HG03135 (cell line): ENCODE data around the gene ROMO1.
"Not testable (repeated sequence)": the region's sequence is repeated elsewhere in the genome, so short reads cannot be mapped to it uniquely, and the experiment has no call there.

Experiments
- ATAC-seq: cut with Tn5 transposase; IDR thresholded peaks from one replicate; pipeline ENCODE4 v1.9.1; 2021; ENCODE audit warnings: mild to moderate bottlenecking, moderate library complexity; ENCODE audit not compliant: unreplicated experiment

ROMO1 gene

GRCh38 chr20:35680452-35681183 is 18.6 kb upstream of the ROMO1 start:
- ATAC-seq, result no peak

DNA sequence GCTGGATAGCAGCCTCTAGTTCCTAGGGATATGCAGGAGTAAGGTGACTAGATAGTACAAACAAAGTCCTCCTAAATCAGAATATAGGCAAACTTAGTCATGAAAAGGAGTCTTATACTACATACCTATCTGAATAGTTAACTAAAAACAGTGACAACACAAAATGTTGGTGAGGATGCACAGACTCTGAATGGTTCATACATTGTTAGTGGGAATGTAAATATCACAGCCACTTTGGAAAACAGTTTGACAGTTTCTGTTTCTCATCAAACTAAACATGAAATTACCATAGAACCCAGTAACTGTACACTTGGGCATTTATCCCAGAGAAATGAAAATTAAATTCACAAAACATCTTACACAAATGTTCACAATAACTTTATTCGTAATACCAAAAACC is 17.2 kb upstream of the ROMO1 start:
- ATAC-seq, result no peak

DNA sequence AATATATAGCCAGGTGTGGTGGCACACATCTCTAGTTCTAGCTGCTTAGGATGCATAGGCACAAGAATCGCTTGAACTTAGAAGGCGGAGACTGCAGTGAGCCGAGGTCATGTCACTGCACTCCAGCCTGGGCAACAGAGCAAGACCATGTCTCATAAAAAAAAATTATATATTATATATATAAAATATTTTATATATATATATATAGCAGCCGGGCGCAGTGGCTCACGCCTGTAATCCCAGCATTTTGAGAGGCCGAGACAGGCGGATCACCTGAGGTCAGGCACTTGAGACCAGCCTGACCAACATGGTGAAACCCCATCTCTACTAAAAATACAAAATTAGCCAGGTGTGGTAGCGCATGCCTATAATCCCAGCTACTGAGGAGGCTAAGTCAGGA is 13.8 kb upstream of the ROMO1 start:
- not testable (repeated sequence) for ATAC-seq

- ATAC-seq, result not testable (repeated sequence)
Observed at GRCh38 chr20:35686872-35687271, 12.3 kb upstream of the ROMO1 start.

DNA sequence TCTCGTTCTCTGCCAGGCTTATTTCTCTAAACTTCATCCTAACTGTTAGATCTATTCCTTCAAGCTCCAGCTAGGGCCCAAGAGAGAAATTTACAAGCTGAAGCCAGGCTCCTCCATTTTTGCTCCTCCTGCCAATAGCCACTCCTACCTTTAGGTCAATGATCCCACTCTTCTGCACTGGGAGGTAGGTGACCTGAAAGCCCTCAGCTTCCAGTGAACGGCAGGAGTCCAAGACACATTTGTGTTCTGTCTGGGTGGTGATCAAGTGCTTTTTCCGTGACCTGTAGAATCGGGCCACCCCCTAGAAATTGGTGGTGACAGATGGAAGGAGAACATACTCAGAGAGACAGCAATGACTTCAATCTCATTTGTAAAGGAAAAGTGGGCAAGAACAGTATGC is 8.9 kb upstream of the ROMO1 start:
- no peak for ATAC-seq

- ATAC-seq, result no peak
Observed at GRCh38 chr20:35695245-35695749, 3.9 kb upstream of the ROMO1 start.

DNA sequence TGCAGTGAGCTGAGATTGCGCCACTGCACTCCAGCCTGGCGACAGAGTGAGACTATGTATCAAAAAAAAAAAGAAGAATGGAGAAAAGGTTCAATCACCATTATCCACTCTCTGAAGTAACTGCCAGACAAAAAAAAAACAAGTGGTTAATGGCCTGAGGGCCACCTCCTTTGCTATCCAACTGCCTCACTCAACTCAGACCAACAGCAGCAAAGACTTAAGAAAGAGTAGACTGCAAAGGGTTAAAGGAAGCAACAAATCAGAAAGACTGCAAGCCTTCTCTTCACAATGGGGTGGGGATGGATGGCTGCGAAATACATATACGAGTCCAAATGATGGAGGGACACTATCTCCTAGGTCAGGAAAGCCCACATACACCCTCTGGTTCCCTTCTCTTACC is 3.2 kb upstream of the ROMO1 start:
- no peak for ATAC-seq

DNA sequence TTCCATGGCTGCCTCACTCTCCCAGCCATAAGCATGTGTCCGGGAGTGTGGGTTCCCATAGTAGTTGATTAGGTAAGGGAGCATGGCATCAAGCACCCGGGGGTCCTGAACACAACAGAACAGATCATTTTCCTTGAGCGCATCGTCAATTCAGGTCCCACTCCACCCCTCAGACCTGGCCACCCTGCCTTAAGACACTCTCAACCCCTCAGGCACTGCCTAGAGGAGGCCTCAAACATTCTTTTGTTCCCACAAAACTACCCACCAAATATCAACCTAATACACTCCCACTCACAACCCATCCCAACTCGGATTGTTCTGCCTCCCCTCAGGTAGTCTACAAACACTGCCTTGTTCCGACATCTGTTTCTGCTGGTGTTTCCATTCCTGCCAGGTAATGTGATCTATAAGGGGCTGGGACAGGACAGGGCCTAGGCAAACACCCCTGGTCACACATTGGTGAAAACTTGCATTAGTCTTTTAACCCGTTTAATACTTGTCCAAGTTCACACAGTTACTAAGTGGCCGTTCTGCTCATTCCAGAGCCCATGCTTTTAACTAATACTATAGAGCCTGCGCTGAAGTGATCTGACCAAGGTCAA is 1.4 kb upstream of the ROMO1 start:
- no peak for ATAC-seq

- peak; percentile 14 for ATAC-seq
Observed at GRCh38 chr20:35698298-35699126, 693 bp upstream of the ROMO1 start.

- no peak for ATAC-seq
Observed at GRCh38 chr20:35699957-35700624, 886 bp downstream of the ROMO1 start.

GRCh38 chr20:35700625-35701148 is 1.5 kb downstream of the ROMO1 start:
- no peak for ATAC-seq

DNA sequence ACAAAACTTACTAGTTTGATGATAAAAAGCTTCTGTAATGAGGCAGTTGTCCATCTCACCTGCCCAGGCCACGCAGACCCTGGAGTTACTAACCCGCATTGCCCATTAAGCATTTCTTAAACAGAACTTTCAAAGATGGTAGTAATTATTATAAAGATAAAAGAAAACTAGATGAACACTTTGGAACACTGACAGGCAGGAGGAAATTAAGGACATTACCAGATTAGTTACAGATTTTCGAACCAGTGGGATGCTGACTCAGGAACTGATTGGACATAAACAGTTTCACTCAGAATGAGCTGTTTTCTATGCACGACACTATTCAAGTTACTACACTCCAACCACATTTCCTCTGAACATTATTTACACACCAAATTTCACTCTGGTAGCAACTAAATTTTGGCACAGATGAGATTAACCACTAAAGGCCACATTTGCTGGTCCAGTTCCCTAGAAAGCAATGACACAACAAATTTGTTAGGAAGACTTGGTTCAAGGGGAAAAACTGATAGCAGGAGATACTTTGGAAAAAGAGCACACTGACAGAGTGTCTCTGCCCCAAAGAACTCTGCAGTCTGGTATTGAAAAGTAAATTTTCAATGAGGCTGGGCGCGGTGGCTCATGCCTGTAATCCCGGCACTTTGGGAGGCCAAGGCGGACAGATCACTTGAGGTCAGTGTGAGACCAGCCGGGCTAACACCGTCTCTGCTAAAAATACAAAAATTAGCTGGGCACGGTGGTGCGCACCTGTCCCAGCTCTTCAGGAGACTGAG is 3.0 kb downstream of the ROMO1 start:
- no peak for ATAC-seq

- ATAC-seq, result no peak
Observed at GRCh38 chr20:35702824-35703695, 3.9 kb downstream of the ROMO1 start.

- no peak for ATAC-seq
Observed at GRCh38 chr20:35704514-35705261, 5.5 kb downstream of the ROMO1 start.

- not testable (repeated sequence) for ATAC-seq
Observed at GRCh38 chr20:35705894-35706293, 6.7 kb downstream of the ROMO1 start.

DNA sequence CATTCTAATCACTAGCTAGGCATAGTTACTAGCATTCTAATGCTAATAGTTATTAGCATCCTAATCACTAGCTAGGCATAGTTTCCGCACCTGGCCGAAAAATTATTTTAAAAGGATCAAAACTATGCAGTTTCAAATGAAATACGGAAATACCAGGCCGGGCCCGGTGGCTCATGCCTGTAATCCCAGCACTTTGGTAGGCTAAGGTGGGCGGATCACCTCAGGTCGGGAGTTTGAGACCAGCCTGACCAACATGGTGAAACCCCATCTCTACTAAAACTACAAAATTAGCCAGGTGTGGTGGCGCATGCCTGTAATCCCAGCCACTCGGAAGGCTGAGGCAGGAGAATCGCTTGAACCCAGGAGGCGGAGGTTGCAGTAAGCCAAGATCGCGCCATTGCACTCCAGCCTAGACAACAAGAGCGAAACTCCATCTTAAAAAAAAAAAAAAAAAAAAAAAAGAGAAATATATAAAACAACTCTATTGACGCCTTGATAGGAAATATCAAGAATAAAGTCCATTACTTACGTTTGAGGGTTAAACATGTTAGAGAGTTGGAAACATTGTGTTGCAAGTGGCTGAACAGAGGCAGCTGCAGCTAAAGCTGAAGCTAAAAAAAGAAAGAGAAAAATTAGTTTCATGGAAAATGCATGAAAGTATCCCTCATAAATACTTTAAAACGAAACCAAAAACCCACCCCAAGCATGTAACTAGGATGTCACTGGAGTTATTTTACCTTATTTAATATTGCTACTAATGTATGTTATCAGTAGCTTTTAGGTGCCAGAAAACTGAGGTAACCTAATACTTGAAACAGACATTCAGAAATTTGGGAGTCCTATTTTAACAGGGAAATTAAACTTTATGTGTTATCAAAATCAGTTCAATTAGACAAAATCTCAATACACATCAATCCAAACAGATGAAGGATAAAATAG is 7.7 kb downstream of the ROMO1 start:
- ATAC-seq, result not testable (repeated sequence)

DNA sequence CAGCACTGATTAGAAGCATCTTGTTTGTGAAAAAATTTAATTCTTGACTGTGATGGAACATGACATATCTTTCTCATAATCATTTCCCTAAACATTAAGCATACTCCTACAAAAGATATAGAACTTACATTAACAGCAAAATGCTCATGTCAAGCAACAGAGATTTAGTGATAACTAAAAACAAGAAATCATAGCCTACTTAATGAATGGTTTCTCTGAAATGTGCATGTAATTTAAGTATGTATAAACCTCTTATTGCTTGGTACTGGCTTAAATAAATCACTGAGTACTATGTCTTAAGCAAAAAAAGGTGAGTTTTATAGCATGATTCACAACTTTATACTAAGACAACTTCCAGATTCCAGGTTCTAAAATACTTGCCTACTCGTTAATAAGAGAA is 9.3 kb downstream of the ROMO1 start:
- ATAC-seq, result no peak
